HG03097 (cell line): Measurements from ENCODE around the gene GPR39.

ENCODE experiments used
- ATAC-seq: cut with Tn5 transposase; IDR thresholded peaks from one replicate; pipeline ENCODE4 v1.9.1; 2021; ENCODE audit not compliant: unreplicated experiment, low FRiP score

The GPR39 gene

GRCh38 chr2:132623096-132623839 lies 206.7 kb downstream of the GPR39 start:
- ATAC-seq: no peak

- ATAC-seq: no peak
Observed at GRCh38 chr2:132627536-132627935, 210.9 kb downstream of the GPR39 start.

GRCh38 chr2:132632000-132632649 lies 215.5 kb downstream of the GPR39 start:
- no peak for ATAC-seq

GRCh38 chr2:132633635-132634034 lies 217.0 kb downstream of the GPR39 start:
- ATAC-seq: no peak

GRCh38 chr2:132636346-132636745 lies 219.7 kb downstream of the GPR39 start:
- ATAC-seq: no peak

- ATAC-seq: no peak
Observed at GRCh38 chr2:132638313-132639040, 221.9 kb downstream of the GPR39 start.

- ATAC-seq: no peak
Observed at GRCh38 chr2:132640116-132640515, 223.5 kb downstream of the GPR39 start.

- no peak for ATAC-seq
Observed at GRCh38 chr2:132641819-132642218, 225.2 kb downstream of the GPR39 start.

GRCh38 chr2:132642415-132642814 lies 225.8 kb downstream of the GPR39 start:
- no peak for ATAC-seq

- ATAC-seq: no peak
Observed at GRCh38 chr2:132645176-132645575, 228.6 kb downstream of the GPR39 start.

- no peak for ATAC-seq
Observed at GRCh38 chr2:132645722-132646539, 229.3 kb downstream of the GPR39 start.

GRCh38 chr2:132646540-132647108 lies 230.0 kb downstream of the GPR39 start:
- ATAC-seq: no peak

GRCh38 chr2:132651115-132652045 lies 234.8 kb downstream of the GPR39 start:
- ATAC-seq: no peak

GRCh38 chr2:132652474-132652873 lies 235.9 kb downstream of the GPR39 start:
- no peak for ATAC-seq

- no peak for ATAC-seq
Observed at GRCh38 chr2:132654335-132654734, 237.7 kb downstream of the GPR39 start.

GRCh38 chr2:132654968-132655367 lies 238.4 kb downstream of the GPR39 start:
- ATAC-seq: no peak

- no peak for ATAC-seq
Observed at GRCh38 chr2:132656266-132656975, 239.8 kb downstream of the GPR39 start.

- ATAC-seq: no peak
Observed at GRCh38 chr2:132659331-132659730, 242.7 kb downstream of the GPR39 start.

- ATAC-seq: no peak
Observed at GRCh38 chr2:132662732-132663131, 246.1 kb downstream of the GPR39 start.
